Osteoblast (primary cell): ENCODE data around the gene C6orf163. TPM values are rescaled to one million over a fixed set of nuclear protein-coding genes. Genes with fewer than 3 reads are reported as not detected.

ENCODE experiments used
- DNase-seq: peaks from one replicate; pipeline ENCODE4 v3.0.0; 2011; ENCODE audit warnings: low spot score, mixed read lengths; ENCODE audit not compliant: insufficient read length; ENCODE audit errors: missing footprints
- H2AFZ ChIP-seq: 2 replicates; pipeline ENCODE4 v1.6.0; 2011; ENCODE audit warnings: mild to moderate bottlenecking, low read length
- H3K27ac ChIP-seq: 2 replicates; pipeline ENCODE4 v1.5.1; 2011; ENCODE audit warnings: mild to moderate bottlenecking, low read depth, low read length, moderate library complexity
- H3K27me3 ChIP-seq: 2 replicates; pipeline ENCODE4 v1.6.0; 2012; ENCODE audit warnings: mild to moderate bottlenecking, control low read depth, inconsistent platforms, low read length, moderate library complexity; ENCODE audit not compliant: insufficient read depth
- H3K36me3 ChIP-seq: 2 replicates; pipeline ENCODE4 v1.5.1; 2011; ENCODE audit warnings: mild to moderate bottlenecking, low read length, control low read depth, moderate library complexity; ENCODE audit not compliant: insufficient read depth
- H3K4me1 ChIP-seq: 2 replicates; pipeline ENCODE4 v1.5.1; 2011; ENCODE audit warnings: mild to moderate bottlenecking, low read length, control low read depth, moderate library complexity; ENCODE audit not compliant: insufficient read depth
- H3K4me2 ChIP-seq: 2 replicates; pipeline ENCODE4 v1.6.0; 2011; ENCODE audit warnings: mild to moderate bottlenecking, low read length; ENCODE audit not compliant: insufficient read depth
- H3K4me3 ChIP-seq: fragments of 200-600 bp; sonication (generic); 3 replicates; pipeline ENCODE4 v1.5.1; 2012; ENCODE audit warnings: mild to moderate bottlenecking, low read length, inconsistent platforms; ENCODE audit not compliant: insufficient read depth
- H3K79me2 ChIP-seq: 2 replicates; pipeline ENCODE4 v1.6.0; 2012; ENCODE audit warnings: mild to moderate bottlenecking, low read length, control low read depth, inconsistent platforms; ENCODE audit not compliant: insufficient read depth
- H3K9me3 ChIP-seq: 2 replicates; pipeline ENCODE4 v1.5.1; 2011; ENCODE audit warnings: low read depth, low read length, control low read depth
- H4K20me1 ChIP-seq: 2 replicates; pipeline ENCODE4 v1.6.0; 2012; ENCODE audit warnings: mild to moderate bottlenecking, low read length, control low read depth; ENCODE audit not compliant: insufficient read depth
- total RNA-seq: library from RNA; depleted of rRNA; stranded (reverse); fragments of >200 nt; gene quantifications from 2 replicates; pipeline ENCODE4 v1.2.3, GENCODE V29; 2012
- TF ChIP-seq, protein P1 (sequence below): IDR thresholded peaks from 2 replicates; pipeline ENCODE4 v1.5.1; 2011; ENCODE audit warnings: mild to moderate bottlenecking, low read depth, low read length, moderate library complexity; ENCODE audit errors: extremely low read depth

C6orf163 gene
- total RNA-seq, 1 donor: 3.3 TPM

GRCh38 chr6:87407901-87408720, 63.5 kb downstream of the C6orf163 start, which contains the start of gene CFAP206:
CFAP206 (plus strand) TSS chr6:87407972; CDS start chr6:87409840, 1,868 bp downstream.
- peak within 1 kb of the TSS; percentile 68 for H3K27ac ChIP-seq
- TF ChIP-seq, protein P1, sequence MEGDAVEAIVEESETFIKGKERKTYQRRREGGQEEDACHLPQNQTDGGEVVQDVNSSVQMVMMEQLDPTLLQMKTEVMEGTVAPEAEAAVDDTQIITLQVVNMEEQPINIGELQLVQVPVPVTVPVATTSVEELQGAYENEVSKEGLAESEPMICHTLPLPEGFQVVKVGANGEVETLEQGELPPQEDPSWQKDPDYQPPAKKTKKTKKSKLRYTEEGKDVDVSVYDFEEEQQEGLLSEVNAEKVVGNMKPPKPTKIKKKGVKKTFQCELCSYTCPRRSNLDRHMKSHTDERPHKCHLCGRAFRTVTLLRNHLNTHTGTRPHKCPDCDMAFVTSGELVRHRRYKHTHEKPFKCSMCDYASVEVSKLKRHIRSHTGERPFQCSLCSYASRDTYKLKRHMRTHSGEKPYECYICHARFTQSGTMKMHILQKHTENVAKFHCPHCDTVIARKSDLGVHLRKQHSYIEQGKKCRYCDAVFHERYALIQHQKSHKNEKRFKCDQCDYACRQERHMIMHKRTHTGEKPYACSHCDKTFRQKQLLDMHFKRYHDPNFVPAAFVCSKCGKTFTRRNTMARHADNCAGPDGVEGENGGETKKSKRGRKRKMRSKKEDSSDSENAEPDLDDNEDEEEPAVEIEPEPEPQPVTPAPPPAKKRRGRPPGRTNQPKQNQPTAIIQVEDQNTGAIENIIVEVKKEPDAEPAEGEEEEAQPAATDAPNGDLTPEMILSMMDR: no peak

GRCh38 chr6:87408721-87409155, 64.1 kb downstream of the C6orf163 start:
- Histone ChIP-seq H3K27me3 (no peaks in the 10 kb centered on the region), H4K20me1 (no peaks in the 10 kb centered on the region), H3K4me1 (peaks cover 10% of the 10 kb centered on the region), H2AFZ (peak overlapping the region; percentile 99), H3K9me3 (no peaks in the 10 kb centered on the region), H3K4me2 (peak overlapping the region; percentile 98), H3K36me3 (no peaks in the 10 kb centered on the region), H3K4me3 (peak overlapping the region; percentile 96), H3K27ac (peak overlapping the region; percentile 68), H3K79me2 (no peaks in the 10 kb centered on the region)
- no peak for DNase-seq
- TF ChIP-seq, protein P1: no peak

More at GRCh38 chr6:87407901-87408720, 63.5 kb downstream of the C6orf163 start, which contains the start of gene CFAP206:
- Histone ChIP-seq H3K9me3 (no peaks in the 10 kb centered on the region), H3K27me3 (no peaks in the 10 kb centered on the region), H4K20me1 (no peaks in the 10 kb centered on the region), H3K4me2 (peak within 1 kb of the TSS; percentile 98), H3K36me3 (no peaks in the 10 kb centered on the region), H3K4me1 (peaks cover 10% of the 10 kb centered on the region), H3K4me3 (peak within 1 kb of the TSS; percentile 96), H2AFZ (peak within 1 kb of the TSS; percentile 99), H3K79me2 (no peaks in the 10 kb centered on the region)
- DNase-seq: peak; percentile 93

Other genes with a start within 250 kb of the C6orf163 start
- not detected in 2 replicates for gene CGA, start 249.7 kb upstream of the C6orf163 start, total RNA-seq
- gene ZNF292, start 189.2 kb upstream of the C6orf163 start, total RNA-seq: 35.9 and 39.4 TPM in 2 replicates
- gene SMIM8, start 22.2 kb upstream of the C6orf163 start, total RNA-seq: 6.2 and 6.5 TPM in 2 replicates
- not detected in 2 replicates for gene GJB7, start 15.5 kb upstream of the C6orf163 start, total RNA-seq
- 0.36 and 0.88 TPM in 2 replicates for gene CFAP206, start 63.2 kb downstream of the C6orf163 start, total RNA-seq
- gene SLC35A1, start 128.2 kb downstream of the C6orf163 start, total RNA-seq: 15.3 and 15.6 TPM in 2 replicates
- 49.9 and 50.7 TPM in 2 replicates for gene RARS2, start 245.2 kb downstream of the C6orf163 start, total RNA-seq
- 26.1 and 35.7 TPM in 2 replicates for gene ORC3, start 245.3 kb downstream of the C6orf163 start, total RNA-seq